A172 (cell line): ENCODE measurements around the gene PPP1R3E. TPM values are rescaled to one million over a fixed set of nuclear protein-coding genes. Genes with fewer than 3 reads are reported as not detected.
A peak's percentile ranks its signal among the peaks of the same experiment; 100 is the strongest.
"Not testable (repeated sequence)": the region's sequence is repeated elsewhere in the genome, so short reads cannot be mapped to it uniquely, and the experiment has no call there.

Experiments used
- DNase-seq: peaks from one replicate; pipeline ENCODE4 v3.0.0-alpha.2; 2015; ENCODE audit warnings: low spot score
- total RNA-seq: library from RNA; depleted of rRNA; stranded (reverse); fragments of >200 nt; shearing (Covaris generic); gene quantifications from 2 replicates; pipeline ENCODE4 v1.2.3, GENCODE V29; 2014

PPP1R3E gene
- total RNA-seq, 1 experiment from 2014 or later: 1.4 TPM

DNA sequence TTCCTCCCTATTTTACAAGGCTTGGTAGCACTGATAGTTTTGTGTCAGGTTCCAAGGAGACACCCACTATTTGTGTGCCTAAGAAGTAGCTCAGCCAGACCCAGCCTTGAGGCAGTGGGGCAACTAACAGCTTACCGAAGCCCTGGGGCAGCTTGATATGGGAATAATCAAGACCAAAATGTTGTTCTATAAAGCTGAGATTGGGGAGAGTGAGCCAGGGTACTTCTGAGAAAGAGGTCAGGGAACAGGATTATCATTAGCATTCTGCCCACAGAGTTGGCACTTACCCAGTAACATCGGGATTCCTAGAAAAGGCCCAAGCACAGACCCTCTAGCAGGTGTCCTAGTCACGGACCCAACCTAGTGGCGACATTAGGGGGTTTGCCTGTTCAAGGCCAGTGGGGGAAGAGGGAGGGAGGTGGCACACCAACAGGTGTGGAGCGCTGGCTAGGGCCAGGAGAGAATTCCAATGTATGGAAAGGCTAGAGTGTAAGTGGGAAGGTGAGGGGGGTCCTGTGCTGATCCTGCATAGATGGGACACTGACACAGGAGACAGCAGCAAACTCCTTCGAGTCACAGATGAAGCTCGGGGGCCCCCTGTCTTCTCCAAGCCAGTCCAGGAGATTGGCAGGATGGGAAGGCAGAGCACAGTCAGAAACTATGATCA, 4.9 kb downstream of the PPP1R3E start:
- no peak for DNase-seq

DNA sequence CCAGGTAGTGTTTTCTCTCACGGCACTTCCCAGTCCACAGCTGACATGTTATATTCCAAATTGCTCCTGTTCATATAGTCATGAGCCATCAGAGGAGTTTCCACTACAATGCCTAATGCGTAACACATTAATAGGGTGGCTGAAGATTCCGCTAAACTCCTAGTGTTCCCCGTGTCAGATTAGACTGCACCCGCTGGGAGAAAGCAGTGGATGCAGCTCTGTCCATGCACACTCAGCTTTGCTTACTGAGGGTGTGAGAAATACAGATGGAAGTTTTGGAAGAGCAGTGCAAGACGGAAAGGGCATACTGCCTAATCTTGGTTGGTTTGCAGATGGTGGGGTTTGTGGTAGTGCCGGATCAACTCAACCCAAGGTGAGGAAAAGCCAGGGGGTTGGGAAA, 5.6 kb downstream of the PPP1R3E start:
- no peak for DNase-seq

DNA sequence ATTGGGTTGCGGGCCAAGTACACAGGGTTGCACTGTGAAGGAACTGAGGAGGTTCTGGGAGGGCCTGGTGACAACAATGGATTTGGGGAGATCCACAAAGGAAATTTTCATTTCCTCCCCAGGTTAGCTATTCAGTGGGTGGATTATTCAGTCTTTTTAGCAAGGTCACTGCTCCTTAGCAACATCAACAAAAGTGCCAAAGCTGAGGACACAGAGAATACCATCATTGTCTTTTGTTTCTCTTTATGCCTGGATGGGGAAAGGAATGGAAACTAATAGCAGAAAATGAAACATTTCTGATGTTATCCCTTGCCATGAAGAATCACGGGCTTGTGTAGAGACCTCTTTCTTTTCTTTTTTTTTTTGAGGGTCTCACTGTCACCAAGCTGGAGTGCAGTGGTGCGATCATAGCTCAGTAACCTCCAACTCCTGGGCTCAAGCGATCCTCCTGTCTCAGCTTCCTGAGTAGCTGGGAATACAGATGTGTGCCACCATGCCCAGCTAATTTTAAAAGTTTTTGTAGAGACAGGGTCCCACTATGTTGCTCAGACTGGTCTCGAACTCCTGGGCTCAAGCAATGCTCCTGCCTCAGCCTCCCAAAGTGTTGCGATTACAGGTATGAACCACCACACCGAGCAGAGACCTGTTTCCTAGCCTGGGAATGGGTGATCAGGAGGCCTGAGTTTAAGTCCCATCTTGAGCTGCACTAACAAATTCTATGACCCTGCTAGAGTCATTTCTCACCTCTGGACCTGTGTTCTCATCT, 6.5 kb downstream of the PPP1R3E start:
- DNase-seq: no peak

DNA sequence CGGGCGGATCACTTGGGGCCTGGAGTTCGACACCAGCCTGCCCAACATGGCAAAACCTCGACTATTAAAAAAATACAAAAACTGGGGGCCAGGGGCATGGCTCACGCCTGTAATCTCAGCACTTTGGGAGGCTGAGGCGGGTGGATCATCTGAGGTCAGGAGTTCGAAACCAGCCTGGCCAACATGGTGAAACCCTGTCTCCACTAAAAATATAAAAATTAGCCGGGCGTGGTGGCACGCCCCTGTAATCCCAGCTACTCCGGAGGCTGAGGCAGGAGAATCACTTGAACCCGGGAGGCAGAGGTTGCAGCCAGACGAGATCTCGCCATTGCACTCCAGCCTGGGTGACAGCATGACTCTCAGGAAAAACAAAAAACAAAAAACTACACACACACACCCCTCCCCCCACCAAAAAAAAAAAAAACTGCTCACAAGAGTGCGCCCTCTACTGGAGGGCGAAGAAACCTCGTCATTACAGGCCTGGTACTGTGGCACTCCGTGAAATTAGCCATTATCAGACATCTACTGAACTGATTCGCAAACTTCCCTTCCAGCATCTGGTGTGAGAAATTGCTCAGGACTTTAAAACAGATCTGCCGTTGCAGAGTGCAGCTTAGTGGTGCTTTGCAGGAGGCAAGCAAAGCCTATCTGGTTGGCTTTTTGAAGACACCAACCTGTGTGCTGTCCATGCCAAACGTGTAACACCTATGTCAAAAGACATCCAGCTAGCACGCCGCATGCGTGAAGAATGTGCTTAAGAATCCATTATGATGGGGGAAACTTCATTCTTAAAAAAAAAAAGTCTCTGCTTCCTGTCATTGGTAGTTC, 7.7 kb downstream of the PPP1R3E start:
- peak; percentile 35 for DNase-seq

DNA sequence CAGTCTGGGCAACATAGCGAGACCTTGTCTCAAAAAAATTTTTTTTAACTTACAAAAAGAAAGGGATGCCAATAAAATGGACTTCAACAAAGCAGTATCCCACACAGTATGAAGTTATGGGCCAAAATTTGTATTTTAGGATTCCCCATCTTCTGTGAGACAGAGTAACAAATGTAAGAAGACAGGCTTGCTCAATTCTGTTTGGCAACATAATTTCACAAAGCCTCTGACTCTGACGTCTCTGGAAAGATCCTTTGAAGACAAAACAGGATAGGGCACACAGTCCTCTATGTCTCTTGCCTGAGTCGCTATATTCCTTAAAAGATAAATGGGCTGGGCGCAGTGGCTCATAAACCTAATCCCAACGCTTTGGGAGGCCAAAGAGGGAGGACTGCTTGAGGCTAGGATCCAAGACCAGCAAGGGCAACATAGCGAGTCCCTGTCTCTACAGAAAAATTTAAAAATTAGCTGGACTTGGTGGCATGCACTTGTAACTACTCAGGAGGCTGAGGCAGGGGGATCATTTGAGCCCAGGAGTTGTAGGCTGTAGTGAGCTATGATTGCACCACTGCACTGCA, 15.7 kb downstream of the PPP1R3E start:
- no peak for DNase-seq

DNA sequence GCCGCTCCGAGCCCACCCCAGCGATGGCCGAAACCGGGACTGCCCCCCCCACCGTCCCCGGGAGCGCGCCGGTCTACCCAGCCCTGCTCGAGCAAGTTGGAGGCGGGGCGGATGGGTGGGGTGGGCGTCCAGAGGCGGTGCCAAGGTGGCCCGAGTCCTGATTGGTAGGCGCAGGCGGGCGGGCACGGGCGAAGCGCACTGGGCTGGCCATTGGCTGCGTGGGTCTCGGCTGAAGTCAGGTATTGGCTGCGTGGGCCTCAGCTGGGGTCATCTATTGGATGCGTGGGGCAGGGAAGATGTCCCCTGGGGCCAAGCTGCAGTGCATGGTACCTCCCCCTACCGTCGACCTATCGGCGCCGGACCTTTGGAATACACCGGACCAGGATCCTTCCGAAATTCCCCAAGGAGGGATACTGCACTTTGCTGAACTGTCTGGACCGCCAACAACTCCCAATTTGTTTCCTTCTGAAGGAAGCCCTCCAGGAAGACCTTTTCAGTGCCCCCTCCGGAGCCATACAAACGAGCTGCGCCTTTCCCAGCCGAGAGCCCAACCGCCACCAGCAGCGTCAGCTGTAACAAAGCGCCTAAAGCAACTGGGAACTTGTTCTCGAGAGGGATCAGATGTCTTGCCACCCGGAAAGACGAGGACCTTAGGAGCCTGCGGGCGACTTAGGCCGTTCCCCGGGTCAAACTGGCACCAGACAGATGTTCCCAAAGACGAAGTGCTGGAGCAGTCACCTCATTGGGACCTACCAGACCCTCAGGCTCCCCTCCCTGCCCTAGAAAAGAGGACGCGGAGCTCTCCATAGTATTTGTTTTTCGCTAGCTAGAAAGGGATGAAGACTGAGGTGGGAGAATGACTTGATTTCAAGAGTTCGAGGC, 16.4 kb downstream of the PPP1R3E start, which contains the start of gene HOMEZ:
TSS of gene HOMEZ (minus strand) at position 113 of the 882 bp plus-strand sequence. CDS start 180 bp downstream, outside the sequence.
- peak; percentile 92 for DNase-seq

DNA sequence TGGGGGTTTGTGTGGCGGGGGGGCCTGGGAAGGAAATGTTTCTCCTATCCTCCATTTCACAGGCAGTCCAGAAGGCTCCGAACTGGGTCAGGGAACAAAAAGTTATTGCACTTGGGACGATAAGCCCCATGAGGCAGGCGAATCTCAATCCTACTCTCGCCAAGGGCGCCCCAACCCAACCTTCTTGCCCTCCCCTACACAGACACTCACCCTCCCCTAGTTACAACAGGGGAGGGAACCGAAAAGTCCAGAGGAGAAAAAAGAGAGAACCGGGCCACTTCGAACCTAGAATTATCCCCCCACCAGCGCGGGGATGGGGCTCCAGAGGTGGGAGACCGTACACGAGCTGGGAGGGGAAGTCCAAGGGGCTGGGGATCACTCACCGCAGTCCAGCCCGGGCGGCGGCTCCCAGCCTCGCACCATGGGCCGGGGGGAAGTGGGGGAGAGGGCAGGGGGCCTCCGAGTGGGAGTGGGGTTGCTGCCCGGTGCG, 17.1 kb downstream of the PPP1R3E start:
- no peak for DNase-seq

DNA sequence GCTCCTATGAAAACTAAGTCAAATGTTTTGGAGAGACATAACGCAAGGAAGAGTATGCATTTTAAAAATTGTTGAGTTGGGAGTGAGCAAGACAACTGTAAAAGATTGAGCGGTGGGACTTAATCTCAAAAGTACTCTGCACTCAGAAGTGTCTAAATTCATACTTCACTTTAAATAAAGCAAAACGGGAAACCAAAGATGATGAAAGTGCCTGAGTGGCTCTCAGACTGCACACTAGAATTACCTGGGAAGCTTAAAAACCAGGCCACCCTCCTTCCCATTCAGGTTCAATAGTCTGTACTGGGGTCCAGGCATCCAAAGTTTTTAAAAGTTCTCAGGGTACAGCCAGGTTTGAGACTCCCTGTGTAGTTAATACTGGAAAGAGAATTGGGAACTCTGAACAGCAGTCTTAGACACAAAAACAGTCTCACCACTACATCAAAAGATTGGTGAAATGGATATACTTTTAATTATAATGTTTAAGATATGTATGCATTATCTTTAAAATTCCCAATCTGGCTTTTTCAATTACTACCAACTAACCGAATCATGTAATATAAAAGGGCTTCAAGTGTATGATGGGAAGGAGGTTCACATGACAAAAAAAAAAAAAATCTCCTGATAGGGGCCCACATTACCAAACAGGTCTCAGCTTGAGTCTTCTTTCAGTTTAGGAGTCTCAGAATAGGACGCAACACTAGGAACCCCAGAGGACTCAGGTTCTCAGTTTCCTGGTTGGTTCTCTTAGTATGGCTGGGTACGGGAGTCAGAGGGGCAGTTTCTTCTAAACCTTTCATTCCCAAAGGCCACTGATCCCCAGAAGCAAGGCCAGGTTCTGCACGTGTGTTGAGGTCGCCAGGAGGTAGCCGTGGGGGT, 17.8 kb downstream of the PPP1R3E start:
- no peak for DNase-seq

DNA sequence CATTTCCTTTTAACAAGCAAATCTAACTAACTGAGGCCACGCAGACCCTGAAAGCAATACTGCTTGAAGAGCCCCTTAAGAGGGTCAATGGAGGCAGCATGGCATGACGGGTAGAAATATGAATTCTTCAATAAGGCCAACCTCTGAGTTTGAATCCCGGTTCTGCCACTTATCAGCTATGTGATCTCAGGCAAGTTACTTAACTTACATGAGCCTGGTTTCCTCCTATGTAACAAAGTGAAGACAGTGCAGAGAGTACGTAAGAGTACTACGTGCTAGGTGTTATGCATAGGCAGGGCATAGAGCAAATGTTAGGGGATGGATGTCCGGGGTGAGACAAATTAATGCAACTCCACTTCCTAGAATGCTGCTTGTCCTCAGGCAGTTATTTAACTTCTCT, 21.4 kb downstream of the PPP1R3E start:
- no peak for DNase-seq

DNA sequence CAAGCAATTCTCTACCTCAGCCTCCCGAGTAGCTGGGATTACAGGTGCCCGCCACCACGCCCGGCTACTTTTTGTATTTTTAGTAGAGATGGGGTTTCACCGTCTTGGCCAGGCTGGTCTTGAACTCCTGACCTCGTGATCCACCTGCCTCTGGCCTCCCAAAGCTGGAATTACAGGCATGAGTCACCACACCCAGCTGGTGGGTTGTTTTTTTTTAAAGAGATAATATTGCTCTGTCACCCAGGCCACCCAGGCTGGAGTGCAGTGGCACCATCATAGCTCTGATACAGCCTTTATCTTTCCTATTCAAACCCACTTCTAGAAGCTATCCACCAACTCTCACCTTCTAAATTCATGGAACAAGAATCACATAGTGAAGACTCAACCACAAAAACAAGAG, 24.7 kb downstream of the PPP1R3E start:
- not testable (repeated sequence) for DNase-seq

DNA sequence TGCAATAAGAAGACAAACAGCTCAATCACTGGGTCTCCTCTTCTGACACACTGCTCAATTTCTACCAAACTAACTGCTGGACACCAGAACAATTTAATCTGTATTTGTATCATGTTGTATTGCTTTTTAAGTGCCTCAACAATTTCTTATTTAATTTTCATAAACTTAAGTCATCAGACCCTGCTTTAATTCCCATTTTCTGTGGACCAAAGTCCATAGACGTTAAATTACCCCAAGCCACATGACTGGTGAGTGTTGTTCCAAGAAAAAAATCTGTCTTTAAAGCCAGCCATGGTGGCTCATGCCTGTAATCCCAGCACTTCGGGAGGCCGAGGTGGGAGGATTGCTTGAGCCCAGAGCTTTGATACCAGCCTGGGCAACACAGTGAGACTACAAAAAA, 25.5 kb downstream of the PPP1R3E start:
- no peak for DNase-seq

DNA sequence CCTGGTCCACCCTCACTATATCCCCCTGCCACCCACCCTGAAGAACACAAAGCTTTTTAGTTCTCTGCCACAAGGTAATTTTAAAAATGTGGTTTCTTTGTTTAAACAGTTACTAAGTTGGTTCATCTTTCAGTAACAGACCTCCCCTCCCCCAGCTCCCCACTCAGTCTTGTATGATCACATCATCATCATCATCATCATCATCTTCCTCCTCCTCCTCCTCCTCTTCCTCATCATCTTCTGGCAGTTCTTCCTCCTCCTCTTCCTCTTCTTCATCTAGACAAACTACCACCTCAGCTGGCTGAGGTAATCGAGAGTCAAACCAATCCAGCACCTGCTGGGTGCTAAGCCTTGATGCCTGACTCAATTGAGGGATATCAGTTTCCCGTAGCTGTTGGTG, 27.2 kb downstream of the PPP1R3E start:
- DNase-seq: no peak

DNA sequence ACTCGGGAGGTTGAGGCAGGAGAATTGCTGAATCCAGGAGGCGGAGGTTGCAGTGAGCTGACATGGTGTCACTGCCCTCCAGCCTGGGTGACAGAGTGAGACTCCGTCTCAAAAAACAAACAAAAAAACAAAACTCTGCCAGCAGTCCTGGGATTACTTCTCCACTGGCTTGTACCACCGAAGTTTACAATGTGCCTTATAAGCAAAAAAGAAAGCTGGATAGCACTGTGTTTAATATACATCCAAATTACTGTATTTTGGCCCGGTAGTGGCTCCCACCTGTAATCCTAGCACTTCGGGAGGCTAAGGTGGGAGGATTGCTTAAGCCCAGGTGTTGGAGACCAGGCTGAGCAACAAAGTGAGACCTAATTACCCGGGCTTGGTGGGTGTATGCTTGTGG, 33.5 kb downstream of the PPP1R3E start:
- DNase-seq: no peak

DNA sequence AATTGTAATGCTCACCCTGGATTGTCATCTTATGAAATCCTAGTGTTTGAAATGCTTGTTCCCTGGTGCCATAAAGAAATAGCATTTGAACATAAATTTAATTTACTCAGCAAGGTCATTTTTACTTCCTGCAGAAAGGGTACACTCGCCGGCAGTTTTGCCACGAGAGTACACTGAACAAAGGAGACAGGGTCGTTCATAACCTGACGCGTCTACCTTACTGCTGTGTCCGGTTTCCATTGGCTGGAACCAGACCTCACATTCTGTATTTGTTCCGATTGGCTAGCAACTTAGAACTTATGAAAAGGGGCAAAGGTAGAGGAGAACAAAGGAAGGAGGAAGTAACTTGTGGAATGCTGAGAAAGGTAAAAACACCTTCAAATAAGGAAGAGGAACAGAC, 41.8 kb downstream of the PPP1R3E start:
- not testable (repeated sequence) for DNase-seq

DNA sequence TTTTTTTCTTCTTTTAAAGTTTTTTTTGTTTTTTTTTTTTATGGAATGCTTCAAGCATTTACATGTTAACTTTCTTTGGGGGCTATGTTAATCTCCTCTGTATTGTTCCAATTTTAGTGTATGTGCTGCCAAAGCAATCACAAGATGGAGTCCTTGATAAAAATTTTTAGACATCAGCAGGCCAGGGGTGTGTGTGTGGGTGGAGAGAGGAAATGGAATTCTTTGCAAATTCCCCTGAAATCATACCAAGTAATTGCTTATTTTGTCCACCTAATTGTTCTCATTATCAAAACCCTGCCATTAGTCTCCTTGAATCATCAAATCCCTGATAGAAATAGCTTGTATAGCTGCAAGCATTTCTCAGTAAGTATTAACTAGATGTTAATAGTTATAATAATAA, 43.2 kb downstream of the PPP1R3E start:
- no peak for DNase-seq

DNA sequence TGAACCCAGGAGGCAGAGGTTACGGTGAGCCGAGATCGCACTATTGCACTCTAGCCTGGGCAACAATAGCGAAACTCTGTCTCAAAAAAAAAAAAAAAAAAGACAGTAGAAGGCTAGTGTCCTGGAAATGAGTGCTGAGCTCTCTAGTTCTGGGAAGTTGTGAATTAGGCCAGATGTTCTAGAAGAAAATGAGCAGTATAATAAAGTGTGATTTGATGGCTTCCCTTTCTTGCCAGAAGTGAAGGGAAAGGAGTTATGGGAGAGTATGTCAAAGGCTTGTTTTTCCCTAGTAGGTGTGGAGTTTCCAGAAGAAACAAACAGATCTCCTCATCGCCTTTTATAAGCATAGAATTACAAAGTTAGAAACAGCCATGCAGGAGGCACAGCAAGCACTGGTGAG, 44.4 kb downstream of the PPP1R3E start:
- DNase-seq: no peak

DNA sequence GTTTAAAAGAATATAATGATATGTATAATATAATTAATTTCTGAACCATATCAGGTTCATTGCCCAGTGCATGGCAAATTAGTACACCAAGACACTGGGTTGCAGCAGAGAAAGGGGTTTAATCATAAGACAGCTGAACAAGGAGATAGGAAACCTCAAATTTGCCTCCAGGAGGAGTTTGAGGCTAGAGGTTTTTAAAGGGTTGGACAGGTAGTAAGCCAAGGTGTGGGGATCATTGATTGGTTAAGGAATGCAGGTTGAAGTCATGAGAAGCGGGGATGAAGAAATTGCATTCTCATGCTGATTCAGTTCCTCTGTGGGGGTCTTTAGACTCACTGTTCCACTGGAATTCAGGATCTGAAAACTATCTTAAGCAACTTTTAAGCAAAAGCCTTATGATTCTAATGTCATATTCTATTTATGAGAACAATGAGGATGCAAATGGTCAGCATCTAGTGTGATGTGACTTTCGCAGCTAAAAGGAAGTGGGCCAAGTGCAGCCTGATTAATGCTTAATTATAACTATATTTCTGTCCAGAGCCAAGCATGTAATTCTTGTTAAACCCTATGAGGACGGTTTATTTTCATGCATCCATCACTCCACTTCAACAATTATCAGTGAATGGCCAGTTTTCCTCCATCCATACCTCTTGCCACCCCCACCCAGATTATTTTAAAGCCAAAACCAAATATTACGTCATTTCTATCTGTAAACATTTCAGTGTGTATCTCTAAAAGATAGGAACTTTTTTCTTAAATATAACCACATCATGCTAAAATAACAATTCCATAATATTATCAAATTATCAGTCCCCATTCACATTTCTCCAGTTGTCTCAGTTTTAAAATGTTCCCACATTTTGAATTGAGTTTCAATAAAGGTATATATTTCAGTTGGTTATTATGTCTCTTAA, 50.0 kb downstream of the PPP1R3E start:
- DNase-seq: no peak

DNA sequence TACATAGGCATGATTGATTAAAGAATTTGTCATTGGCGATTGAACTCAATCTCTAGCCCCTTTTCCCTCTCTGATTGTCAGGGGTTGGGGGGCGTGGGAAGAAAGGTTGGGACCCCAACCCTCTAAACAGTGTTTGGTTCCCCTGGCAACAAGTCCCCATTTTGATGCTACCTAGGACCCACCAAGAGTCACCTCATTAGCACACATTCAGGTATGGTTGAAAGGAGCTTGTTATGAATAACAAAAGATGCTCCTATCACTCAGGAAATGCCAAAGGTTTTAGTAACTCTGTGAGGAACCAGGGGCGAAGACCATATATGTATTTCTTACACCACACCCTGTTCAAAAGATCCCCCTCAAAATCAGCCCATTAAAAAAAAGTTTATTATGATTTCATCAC, 50.7 kb downstream of the PPP1R3E start:
- DNase-seq: no peak

DNA sequence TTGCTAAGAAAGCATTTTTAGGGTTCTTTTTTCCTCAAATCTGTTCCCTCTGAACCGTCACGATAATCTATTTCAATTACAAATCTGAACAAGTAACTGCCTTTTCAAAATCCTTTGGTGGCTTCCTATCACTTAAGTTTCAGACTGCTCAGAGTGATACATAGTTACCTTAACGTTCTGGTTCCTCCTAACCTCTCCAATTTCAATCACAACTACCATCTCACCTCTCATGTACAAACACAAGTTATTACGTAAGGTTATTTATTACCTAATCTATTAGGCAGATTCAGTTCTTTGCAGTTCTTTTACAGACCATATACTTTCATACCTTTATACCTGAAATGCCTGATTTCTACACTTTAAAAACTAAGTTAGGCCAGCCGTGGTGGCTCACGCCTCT, 52.8 kb downstream of the PPP1R3E start:
- DNase-seq: no peak
